ENCODE data around the gene PCDHA7. TPM values are rescaled to one million over a fixed set of nuclear protein-coding genes. Genes with fewer than 3 reads are reported as not detected.
A peak's percentile ranks its signal among the peaks of the same experiment; 100 is the strongest.
"Not testable (repeated sequence)": the region's sequence is repeated elsewhere in the genome, so short reads cannot be mapped to it uniquely, and the experiment has no call there.

Gene PCDHA7
- total RNA-seq, result under 1 TPM in 2 of 6 experiments, not detected in 4; 0.07 to 0.12 TPM
- long read RNA-seq, result 0 reads

GRCh38 chr5:140833993-140834392, at the start of gene PCDHA7:
Gene PCDHA7 (plus strand): TSS chr5:140834269. CDS start chr5:140834384, 115 bp downstream.
- H3K4me3 ChIP-seq, result no peak within 1 kb of the TSS
- no peaks in the 10 kb centered on the region for H3K9me3 ChIP-seq
- no peaks in the 10 kb centered on the region for H3K36me3 ChIP-seq
- no peak within 1 kb of the TSS for H3K27ac ChIP-seq
- H3K4me1 ChIP-seq, result no peaks in the 10 kb centered on the region
- ATAC-seq, result no peak
- WGBS (ENCODE audit: insufficient coverage, low coverage, low lambda C conversion rate, missing lambda C conversion rate), result 6% methylated on average over 8 of the region's 8 CpGs
- DNase-seq, result no peak
- H3K27me3 ChIP-seq, result peaks cover 0 to 3% of the 10 kb centered on the region in 2 donors
- intact Hi-C loops (cut with DNase I), result no loop called here
- peak in 1 of 4 donors; percentile 20 for TF ChIP-seq CTCF (IDR thresholded peaks at IDR 0.05)
- TF ChIP-seq POLR2A (IDR thresholded peaks at IDR 0.05), result no peak

- WGBS (ENCODE audit: insufficient coverage, low coverage, low lambda C conversion rate, missing lambda C conversion rate), result 10% methylated on average over 12 of the region's 29 CpGs
- H3K27me3 ChIP-seq, result no peaks in the 10 kb centered on the region
- H3K9me3 ChIP-seq, result peaks cover 0 to 8% (median 2%) of the 10 kb centered on the region in 4 donors
Measured at GRCh38 chr5:140785905-140786686, 48.0 kb upstream of the PCDHA7 start, which contains the start of gene PCDHA1. Gene PCDHA1 (plus strand): TSS chr5:140786140.

GRCh38 chr5:140787422-140787821, 46.6 kb upstream of the PCDHA7 start:
- 45% methylated on average over 13 of the region's 44 CpGs for WGBS (ENCODE audit: insufficient coverage, low coverage, low lambda C conversion rate, missing lambda C conversion rate)
- H3K4me3 ChIP-seq; intact Hi-C loops (cut with DNase I); H3K27ac ChIP-seq; DNase-seq; H3K27me3 ChIP-seq; H3K9me3 ChIP-seq; ATAC-seq; H3K4me1 ChIP-seq; H3K36me3 ChIP-seq: not testable (repeated sequence)

More at GRCh38 chr5:140785905-140786686, 48.0 kb upstream of the PCDHA7 start, which contains the start of gene PCDHA1:
- Histone ChIP-seq H3K4me1 (no peaks in the 10 kb centered on the region), H3K36me3 (no peaks in the 10 kb centered on the region), H3K4me3 (no peak within 1 kb of the TSS), H3K27ac (no peak within 1 kb of the TSS)
- intact Hi-C loops (cut with DNase I), result no loop called here
- ATAC-seq (no peak), DNase-seq (no peak)
- TF ChIP-seq POLR2A (IDR thresholded peaks at IDR 0.05) (no peak), CTCF (IDR thresholded peaks at IDR 0.05) (no peak)

- H3K4me1 ChIP-seq; H3K36me3 ChIP-seq; DNase-seq; H3K27me3 ChIP-seq; H3K4me3 ChIP-seq; H3K9me3 ChIP-seq; intact Hi-C loops (cut with DNase I); ATAC-seq; H3K27ac ChIP-seq: not testable (repeated sequence)
- WGBS (ENCODE audit: insufficient coverage, low coverage, low lambda C conversion rate, missing lambda C conversion rate), result no CpG with 5 or more reads among the region's 70 CpGs
Measured at GRCh38 chr5:140787849-140788504, 46.1 kb upstream of the PCDHA7 start.

- intact Hi-C loops (cut with DNase I), result no loop called here
- H3K36me3 ChIP-seq, result no peaks in the 10 kb centered on the region
- H3K27me3 ChIP-seq, result peaks cover 0 to 5% of the 10 kb centered on the region in 2 donors
- TF ChIP-seq POLR2A (IDR thresholded peaks at IDR 0.05) (no peak), CTCF (IDR thresholded peaks at IDR 0.05) (no peak)
- WGBS (ENCODE audit: insufficient coverage, low coverage, low lambda C conversion rate, missing lambda C conversion rate), result 34% methylated on average over 2 of the region's 2 CpGs
- ATAC-seq (no peak), DNase-seq (no peak)
- no peak overlapping the region for H3K4me3 ChIP-seq
- no peak overlapping the region for H3K27ac ChIP-seq
- no peaks in the 10 kb centered on the region for H3K4me1 ChIP-seq
- peaks cover 0 to 13% (median 3%) of the 10 kb centered on the region in 4 donors for H3K9me3 ChIP-seq
Measured at GRCh38 chr5:140791089-140791488, 43.0 kb upstream of the PCDHA7 start.

All from right lobe of liver (tissue), 6 donors.